ENCODE measurements around the gene CFAP52.

DNA sequence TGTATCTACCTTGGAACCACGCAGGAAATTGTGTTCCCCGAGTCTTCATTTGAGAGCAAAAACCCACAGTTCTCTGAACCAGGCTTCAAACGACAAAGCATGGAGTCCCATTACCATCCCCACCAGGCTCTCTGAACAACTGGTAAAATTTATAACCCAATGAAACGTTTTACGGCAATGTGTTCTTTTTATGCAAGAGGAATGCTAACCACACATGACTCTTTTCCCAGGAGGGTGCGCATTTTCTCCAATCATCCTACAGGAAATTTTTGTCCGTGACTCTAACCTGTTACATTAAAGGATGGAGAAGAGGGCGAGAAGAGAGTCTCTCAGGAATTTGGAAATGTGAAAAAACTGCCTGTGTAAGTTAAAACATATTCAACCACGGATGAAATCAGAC, 18.6 kb upstream of the CFAP52 start:
- TF ChIP-seq EZH2 (IDR thresholded peaks at IDR 0.05) (no peak), POLR2AphosphoS5 (IDR thresholded peaks at IDR 0.05; ENCODE audit: borderline replicate concordance, low read depth, low read length) (no peak), FOXP2 (optimal IDR thresholded peaks at IDR 0.05; ENCODE audit: control extremely low read depth, extremely low read length, insufficient read depth) (no peak)
